ENCODE results near the gene CCS. TPM values are rescaled to one million over a fixed set of nuclear protein-coding genes. Genes with fewer than 3 reads are reported as not detected.

Gene CCS
- total and polyA plus RNA-seq, 9 of the 15 experiments (the other 6 are each of a cell fraction or from before 2014, with no cell fraction given) = 1.1 to 46.6 (median 26.8) TPM

DNA sequence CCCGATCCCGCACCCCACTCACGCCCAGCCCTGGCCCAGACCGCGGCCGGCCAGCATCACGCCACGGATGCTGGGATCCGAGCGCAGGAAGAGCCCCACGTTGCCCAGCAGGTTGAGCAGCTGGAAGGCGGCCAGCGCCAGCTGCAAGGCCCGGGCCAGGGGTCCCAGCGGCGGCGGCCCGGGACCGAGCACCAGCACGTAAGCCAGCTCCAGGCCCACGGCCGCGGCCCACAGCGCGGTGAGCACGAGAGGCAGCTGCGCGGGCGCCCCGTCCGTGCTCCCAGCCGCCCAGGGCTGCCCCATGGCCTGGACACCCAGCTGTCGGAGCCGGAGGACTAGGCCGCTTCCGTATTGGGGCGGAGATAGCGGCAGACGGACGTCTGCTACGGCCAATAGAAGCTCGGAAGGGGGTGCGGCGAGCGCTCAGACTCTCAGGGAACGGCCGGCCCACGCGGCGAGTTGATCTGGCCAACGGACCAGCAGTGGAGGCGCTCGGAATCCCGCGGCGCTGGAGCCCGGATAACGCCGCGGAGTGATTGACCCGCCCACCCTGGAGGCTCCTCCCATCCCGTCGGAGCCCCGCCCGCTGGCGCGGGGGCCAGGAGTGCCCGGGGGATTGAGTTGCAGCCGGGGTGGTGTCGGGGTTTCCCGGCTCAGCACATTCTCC is 47.2 kb upstream of the CCS start, which contains the start of gene ZDHHC24 (continued):
- TF ChIP-seq, protein P1, sequence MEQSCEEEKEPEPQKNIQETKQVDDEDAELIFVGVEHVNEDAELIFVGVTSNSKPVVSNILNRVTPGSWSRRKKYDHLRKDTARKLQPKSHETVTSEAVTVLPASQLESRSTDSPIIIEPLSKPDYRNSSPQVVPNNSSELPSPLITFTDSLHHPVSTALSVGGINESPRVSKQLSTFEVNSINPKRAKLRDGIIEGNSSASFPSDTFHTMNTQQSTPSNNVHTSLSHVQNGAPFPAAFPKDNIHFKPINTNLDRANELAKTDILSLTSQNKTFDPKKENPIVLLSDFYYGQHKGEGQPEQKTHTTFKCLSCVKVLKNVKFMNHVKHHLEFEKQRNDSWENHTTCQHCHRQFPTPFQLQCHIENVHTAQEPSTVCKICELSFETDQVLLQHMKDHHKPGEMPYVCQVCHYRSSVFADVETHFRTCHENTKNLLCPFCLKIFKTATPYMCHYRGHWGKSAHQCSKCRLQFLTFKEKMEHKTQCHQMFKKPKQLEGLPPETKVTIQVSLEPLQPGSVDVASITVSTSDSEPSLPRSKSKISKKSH (CRISPR knock-in tag; IDR thresholded peaks at IDR 0.05) = no peak
- TF ChIP-seq ZBTB17 (CRISPR knock-in tag; IDR thresholded peaks at IDR 0.05) = no peak
- TF ChIP-seq, protein P2, sequence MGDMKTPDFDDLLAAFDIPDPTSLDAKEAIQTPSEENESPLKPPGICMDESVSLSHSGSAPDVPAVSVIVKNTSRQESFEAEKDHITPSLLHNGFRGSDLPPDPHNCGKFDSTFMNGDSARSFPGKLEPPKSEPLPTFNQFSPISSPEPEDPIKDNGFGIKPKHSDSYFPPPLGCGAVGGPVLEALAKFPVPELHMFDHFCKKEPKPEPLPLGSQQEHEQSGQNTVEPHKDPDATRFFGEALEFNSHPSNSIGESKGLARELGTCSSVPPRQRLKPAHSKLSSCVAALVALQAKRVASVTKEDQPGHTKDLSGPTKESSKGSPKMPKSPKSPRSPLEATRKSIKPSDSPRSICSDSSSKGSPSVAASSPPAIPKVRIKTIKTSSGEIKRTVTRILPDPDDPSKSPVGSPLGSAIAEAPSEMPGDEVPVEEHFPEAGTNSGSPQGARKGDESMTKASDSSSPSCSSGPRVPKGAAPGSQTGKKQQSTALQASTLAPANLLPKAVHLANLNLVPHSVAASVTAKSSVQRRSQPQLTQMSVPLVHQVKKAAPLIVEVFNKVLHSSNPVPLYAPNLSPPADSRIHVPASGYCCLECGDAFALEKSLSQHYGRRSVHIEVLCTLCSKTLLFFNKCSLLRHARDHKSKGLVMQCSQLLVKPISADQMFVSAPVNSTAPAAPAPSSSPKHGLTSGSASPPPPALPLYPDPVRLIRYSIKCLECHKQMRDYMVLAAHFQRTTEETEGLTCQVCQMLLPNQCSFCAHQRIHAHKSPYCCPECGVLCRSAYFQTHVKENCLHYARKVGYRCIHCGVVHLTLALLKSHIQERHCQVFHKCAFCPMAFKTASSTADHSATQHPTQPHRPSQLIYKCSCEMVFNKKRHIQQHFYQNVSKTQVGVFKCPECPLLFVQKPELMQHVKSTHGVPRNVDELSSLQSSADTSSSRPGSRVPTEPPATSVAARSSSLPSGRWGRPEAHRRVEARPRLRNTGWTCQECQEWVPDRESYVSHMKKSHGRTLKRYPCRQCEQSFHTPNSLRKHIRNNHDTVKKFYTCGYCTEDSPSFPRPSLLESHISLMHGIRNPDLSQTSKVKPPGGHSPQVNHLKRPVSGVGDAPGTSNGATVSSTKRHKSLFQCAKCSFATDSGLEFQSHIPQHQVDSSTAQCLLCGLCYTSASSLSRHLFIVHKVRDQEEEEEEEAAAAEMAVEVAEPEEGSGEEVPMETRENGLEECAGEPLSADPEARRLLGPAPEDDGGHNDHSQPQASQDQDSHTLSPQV (IDR thresholded peaks at IDR 0.05) = no peak
- TF ChIP-seq TAF7 (tag; IDR thresholded peaks at IDR 0.05) = no peak
- TF ChIP-seq, protein P3, sequence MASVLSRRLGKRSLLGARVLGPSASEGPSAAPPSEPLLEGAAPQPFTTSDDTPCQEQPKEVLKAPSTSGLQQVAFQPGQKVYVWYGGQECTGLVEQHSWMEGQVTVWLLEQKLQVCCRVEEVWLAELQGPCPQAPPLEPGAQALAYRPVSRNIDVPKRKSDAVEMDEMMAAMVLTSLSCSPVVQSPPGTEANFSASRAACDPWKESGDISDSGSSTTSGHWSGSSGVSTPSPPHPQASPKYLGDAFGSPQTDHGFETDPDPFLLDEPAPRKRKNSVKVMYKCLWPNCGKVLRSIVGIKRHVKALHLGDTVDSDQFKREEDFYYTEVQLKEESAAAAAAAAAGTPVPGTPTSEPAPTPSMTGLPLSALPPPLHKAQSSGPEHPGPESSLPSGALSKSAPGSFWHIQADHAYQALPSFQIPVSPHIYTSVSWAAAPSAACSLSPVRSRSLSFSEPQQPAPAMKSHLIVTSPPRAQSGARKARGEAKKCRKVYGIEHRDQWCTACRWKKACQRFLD (CRISPR knock-in tag; IDR thresholded peaks at IDR 0.05) = no peak; the same call in 1 of the 2 replicates
- peak; percentile 67 for TF ChIP-seq NFYB (IDR thresholded peaks at IDR 0.05; ENCODE audit: extremely low read depth, insufficient read length)
- TF ChIP-seq ZNF146 (CRISPR knock-in tag; IDR thresholded peaks at IDR 0.05; ENCODE audit: unreplicated experiment) = no peak
- TF ChIP-seq, protein P4, sequence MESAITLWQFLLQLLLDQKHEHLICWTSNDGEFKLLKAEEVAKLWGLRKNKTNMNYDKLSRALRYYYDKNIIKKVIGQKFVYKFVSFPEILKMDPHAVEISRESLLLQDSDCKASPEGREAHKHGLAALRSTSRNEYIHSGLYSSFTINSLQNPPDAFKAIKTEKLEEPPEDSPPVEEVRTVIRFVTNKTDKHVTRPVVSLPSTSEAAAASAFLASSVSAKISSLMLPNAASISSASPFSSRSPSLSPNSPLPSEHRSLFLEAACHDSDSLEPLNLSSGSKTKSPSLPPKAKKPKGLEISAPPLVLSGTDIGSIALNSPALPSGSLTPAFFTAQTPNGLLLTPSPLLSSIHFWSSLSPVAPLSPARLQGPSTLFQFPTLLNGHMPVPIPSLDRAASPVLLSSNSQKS (CRISPR knock-in tag; IDR thresholded peaks at IDR 0.05) = no peak
- TF ChIP-seq ZEB2 (IDR thresholded peaks at IDR 0.05) = no peak
- peak; percentile 71 for TF ChIP-seq CHD2 (IDR thresholded peaks at IDR 0.05; ENCODE audit: low read depth, low read length)
- no peak for TF ChIP-seq TCF7L2 (IDR thresholded peaks at IDR 0.05; ENCODE audit: low read depth, low read length)
- no peak for TF ChIP-seq ADNP (tag; IDR thresholded peaks at IDR 0.05)
- no peak for TF ChIP-seq ZNF174 (CRISPR knock-in tag; IDR thresholded peaks at IDR 0.05)
- no peak for TF ChIP-seq PTTG1 (tag; IDR thresholded peaks at IDR 0.05; ENCODE audit: low read depth)
- peak; percentile 75 for TF ChIP-seq DACH1 (IDR thresholded peaks at IDR 0.05; ENCODE audit: partially characterized antibody)
- no peak for TF ChIP-seq THRAP3 (IDR thresholded peaks at IDR 0.05; ENCODE audit: borderline replicate concordance)
- TF ChIP-seq MEIS2 (IDR thresholded peaks at IDR 0.05; ENCODE audit: partially characterized antibody) = peak; percentile 86
- TF ChIP-seq COPS2 (conservative IDR thresholded peaks at IDR 0.05) = no peak
- TF ChIP-seq, protein P5, sequence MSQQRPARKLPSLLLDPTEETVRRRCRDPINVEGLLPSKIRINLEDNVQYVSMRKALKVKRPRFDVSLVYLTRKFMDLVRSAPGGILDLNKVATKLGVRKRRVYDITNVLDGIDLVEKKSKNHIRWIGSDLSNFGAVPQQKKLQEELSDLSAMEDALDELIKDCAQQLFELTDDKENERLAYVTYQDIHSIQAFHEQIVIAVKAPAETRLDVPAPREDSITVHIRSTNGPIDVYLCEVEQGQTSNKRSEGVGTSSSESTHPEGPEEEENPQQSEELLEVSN (IDR thresholded peaks at IDR 0.05; ENCODE audit: borderline replicate concordance in 1 of 2, extremely low read depth in 1 of 2, insufficient read depth in 1 of 2, insufficient read length in 1 of 2, low read depth in 1 of 2, low read length in 1 of 2, poor library complexity in 1 of 2, severe bottlenecking in 1 of 2) = peak; percentile 26 to 33
